ENCODE results near the gene ACTRT2. TPM values are rescaled to one million over a fixed set of nuclear protein-coding genes. Genes with fewer than 3 reads are reported as not detected.
A peak's percentile ranks its signal among the peaks of the same experiment; 100 is the strongest.

Gene ACTRT2
- total RNA-seq, 1 donor from 2014 or later = not detected

DNA sequence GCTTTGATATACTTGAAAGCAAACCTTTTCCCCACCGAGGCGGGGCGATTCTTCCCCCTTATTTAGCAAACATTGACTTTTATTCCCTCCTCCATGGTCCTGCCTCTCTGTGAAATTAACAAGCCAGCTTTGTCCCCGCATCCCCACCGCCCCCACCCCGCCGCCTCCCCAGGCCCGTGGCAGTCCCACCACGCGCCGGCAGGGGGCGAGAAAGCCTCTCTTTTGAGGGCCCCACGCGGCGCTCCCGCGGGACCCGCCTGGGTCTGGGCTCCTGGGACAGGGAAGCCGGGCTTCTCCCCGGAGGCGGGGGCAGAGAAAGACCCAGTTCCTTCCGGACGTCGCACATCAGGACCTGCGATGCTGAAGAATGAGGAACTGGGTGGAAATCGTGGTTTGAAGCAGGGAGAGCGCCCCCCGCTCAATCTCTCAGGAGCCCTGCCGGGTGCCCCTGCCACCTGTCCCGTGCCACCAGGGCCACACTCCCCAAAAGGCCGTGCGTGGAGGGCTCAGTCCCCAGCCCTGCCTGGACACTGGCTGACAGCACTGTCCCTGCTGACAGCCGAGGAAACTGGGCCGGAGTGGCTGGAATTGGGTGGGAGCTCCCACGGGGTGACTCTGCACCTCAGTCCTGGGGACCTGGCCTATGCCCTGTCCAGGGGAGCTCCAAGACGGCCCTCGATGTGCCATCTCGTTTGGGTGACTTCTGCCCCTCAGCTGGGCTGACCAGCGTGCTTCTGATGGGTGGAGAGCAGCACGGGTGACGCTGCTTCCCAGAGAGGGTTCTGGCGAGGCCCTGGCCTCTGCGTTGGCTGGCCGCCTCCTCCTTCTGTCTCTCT is 8.6 kb upstream of the ACTRT2 start:
- H3K27ac ChIP-seq = peak overlapping the region in 1 of 2 donors; percentile 71
- no peaks in the 10 kb centered on the region for H3K27me3 ChIP-seq
- TF ChIP-seq, protein P1, sequence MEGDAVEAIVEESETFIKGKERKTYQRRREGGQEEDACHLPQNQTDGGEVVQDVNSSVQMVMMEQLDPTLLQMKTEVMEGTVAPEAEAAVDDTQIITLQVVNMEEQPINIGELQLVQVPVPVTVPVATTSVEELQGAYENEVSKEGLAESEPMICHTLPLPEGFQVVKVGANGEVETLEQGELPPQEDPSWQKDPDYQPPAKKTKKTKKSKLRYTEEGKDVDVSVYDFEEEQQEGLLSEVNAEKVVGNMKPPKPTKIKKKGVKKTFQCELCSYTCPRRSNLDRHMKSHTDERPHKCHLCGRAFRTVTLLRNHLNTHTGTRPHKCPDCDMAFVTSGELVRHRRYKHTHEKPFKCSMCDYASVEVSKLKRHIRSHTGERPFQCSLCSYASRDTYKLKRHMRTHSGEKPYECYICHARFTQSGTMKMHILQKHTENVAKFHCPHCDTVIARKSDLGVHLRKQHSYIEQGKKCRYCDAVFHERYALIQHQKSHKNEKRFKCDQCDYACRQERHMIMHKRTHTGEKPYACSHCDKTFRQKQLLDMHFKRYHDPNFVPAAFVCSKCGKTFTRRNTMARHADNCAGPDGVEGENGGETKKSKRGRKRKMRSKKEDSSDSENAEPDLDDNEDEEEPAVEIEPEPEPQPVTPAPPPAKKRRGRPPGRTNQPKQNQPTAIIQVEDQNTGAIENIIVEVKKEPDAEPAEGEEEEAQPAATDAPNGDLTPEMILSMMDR (IDR thresholded peaks at IDR 0.05) = peak; percentile 59 to 99 (median 94)
- peak in 1 of 2 donors; percentile 82 for DNase-seq (ENCODE audit: low spot score in 2 of 2)
- H3K4me1 ChIP-seq = peaks cover 5 to 11% of the 10 kb centered on the region in 2 donors
- intact Hi-C loops (cut with DNase I) = loop anchor here (1.0 to 2.0 kb wide), 2 partner anchors 50 to 412 kb away; no protein-coding TSS in a partner anchor
- H3K4me3 ChIP-seq = peak overlapping the region; percentile 4 to 45
- peaks cover under 1 to 2% of the 10 kb centered on the region in 2 donors for H3K9me3 ChIP-seq
- no peaks in the 10 kb centered on the region for H3K36me3 ChIP-seq

DNA sequence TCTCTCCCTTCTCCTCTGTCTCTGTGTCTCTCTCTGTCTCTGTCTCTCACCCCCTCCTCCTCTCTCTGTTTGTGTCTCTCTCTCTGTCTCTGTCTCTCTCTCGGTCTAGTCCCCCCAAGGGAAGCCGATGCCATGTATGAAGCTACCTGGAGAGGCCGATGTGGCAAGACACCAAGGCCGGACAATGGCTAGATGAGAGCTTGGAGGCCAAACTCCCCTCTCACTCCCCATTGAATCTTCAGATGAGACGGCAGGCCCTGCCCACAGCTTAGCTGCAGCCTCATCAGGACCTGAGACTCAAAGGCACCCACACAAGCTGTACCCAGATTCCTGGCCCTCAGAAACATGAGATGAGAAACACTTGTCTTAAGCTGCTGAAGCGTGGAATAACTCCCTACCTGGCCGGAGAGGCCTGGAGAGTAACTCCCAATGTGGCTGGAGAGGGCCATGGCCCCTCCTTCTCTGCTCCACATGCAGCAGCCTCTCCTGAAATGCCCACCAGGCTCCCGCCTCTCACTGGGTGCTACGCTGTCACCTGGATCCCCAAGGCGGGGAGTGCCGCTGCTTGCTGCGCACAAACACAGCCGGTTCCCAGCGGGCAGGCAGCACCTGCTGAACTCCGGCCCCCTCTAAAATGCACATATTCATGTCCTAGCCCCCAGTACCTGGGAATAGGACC is 7.8 kb upstream of the ACTRT2 start:
- TF ChIP-seq, protein P1 (IDR thresholded peaks at IDR 0.05) = no peak
- no peaks in the 10 kb centered on the region for H3K27me3 ChIP-seq
- H3K27ac ChIP-seq = no peak overlapping the region
- DNase-seq (ENCODE audit: low spot score in 2 of 2) = no peak
- H3K4me3 ChIP-seq = no peak overlapping the region
- intact Hi-C loops (cut with DNase I) = loop anchor here (2.0 kb wide), 1 partner anchor 49 kb away; no protein-coding TSS in a partner anchor
- H3K36me3 ChIP-seq = no peaks in the 10 kb centered on the region
- peaks cover 5 to 11% of the 10 kb centered on the region in 2 donors for H3K4me1 ChIP-seq
- no peaks in the 10 kb centered on the region for H3K9me3 ChIP-seq

DNA sequence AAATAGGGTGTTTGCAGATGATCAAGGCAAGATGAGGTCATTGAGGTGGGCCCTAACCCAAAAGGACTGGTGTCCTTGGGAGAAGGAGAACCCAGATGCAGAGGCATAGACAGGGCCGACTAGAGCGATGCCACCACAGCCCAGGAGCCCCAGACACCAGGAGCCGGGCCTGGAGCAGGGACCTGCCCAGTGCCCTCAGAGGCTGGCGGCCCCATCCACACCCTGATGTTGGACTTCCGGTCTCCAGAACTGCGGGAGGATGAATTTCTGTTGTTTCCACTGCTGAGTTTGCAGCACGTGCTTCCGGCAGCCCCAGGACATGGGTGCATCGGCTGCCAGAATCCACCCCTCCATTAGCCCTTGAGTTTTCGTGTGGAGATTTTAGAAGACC is 7.2 kb upstream of the ACTRT2 start:
- Histone ChIP-seq H3K27ac (no peak overlapping the region), H3K36me3 (no peaks in the 10 kb centered on the region), H3K9me3 (no peaks in the 10 kb centered on the region), H3K4me1 (peaks cover 5 to 11% of the 10 kb centered on the region in 2 donors), H3K4me3 (no peak overlapping the region), H3K27me3 (no peaks in the 10 kb centered on the region)
- intact Hi-C loops (cut with DNase I) = no loop called here
- TF ChIP-seq, protein P1 (IDR thresholded peaks at IDR 0.05) = no peak
- DNase-seq (ENCODE audit: low spot score in 2 of 2) = no peak

DNA sequence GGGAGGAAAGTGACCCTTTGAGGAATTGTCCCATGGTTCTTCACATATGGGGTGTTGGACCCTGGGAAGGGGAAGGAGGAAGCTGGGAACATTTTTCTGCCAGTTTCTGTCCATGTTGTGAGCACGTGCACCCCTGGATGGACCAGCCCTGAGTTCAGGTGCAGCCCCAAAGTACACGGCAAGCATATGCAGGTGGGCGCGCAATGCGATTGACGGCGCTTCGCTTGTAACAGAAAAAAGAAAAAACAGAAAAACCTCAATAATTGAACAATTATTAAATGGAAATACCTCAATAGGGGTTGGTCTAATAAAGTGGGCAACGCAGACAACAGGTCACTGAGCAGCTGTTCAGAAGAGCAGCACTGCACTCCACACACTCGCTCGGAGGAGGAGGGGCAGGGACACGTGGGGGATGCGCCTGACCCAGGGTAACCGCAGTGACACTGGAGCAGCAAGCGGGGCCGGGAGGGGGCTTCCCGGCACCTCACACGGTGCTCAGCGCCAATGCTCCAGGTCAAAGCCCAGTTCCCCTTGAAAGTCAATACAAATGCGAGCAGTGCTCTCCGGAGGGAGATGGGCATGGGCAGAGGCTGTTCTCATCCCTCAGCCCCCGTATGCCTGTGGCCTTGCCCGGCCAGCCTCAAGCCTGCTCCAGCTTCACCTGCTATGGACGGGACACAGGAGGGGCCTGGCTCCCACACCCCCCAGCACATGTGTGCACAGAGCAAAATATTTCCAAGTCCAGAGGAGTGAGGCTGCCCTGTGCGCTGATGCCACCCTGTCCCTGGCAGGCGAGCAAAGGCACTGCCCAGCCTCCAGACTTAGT is 6.6 kb upstream of the ACTRT2 start:
- no peaks in the 10 kb centered on the region for H3K36me3 ChIP-seq
- H3K4me3 ChIP-seq = no peak overlapping the region
- no peaks in the 10 kb centered on the region for H3K9me3 ChIP-seq
- intact Hi-C loops (cut with DNase I) = no loop called here
- no peak for DNase-seq (ENCODE audit: low spot score in 2 of 2)
- TF ChIP-seq, protein P1 (IDR thresholded peaks at IDR 0.05) = no peak
- peaks cover 5 to 11% of the 10 kb centered on the region in 2 donors for H3K4me1 ChIP-seq
- H3K27ac ChIP-seq = no peak overlapping the region
- no peaks in the 10 kb centered on the region for H3K27me3 ChIP-seq

DNA sequence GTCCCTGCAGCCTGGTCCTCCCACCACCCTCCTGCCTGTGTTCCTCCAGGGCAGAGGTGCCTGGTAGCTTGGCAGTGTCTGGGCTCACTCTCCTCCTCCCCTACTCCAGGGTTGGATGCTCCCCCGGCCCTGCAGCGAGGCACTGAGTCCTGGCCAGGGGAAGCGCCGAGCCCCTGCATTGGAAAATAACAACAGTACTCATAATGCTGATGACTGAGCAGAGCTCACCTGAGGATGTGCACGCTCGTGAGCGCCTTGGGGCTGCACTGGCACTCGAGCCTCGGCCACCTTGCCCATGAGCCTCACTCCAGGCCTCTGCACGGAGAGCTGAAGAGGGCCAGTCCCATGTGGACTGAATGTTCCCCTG is 6.0 kb upstream of the ACTRT2 start:
- H3K27me3 ChIP-seq = no peaks in the 10 kb centered on the region

More for the DNA sequence above, 6.0 kb upstream of the ACTRT2 start:
- H3K36me3 ChIP-seq = no peaks in the 10 kb centered on the region
- no peak overlapping the region for H3K27ac ChIP-seq
- no peak for DNase-seq (ENCODE audit: low spot score in 2 of 2)
- intact Hi-C loops (cut with DNase I) = no loop called here
- no peak overlapping the region for H3K4me3 ChIP-seq
- no peaks in the 10 kb centered on the region for H3K9me3 ChIP-seq
- TF ChIP-seq, protein P1 (IDR thresholded peaks at IDR 0.05) = no peak
- H3K4me1 ChIP-seq = peaks cover 5 to 11% of the 10 kb centered on the region in 2 donors

Measured in ascending aorta (tissue), 2 donors.